Gastrocnemius medialis (tissue), 4 donors: Measurements from ENCODE around the gene VDR.

Experiments used
- CTCF ChIP-seq, 5 experiments: fragments of 450-650 bp in 3 of 5; fragments of 200-600 bp in 2 of 5; sonication (generic) in 2 of 5; IDR thresholded peaks in 4 of 5; conservative IDR thresholded peaks in 1 of 5; 1 replicate in 4 of 5; 2 replicates in 1 of 5; pipeline ENCODE4 v1.5.1; 2016 to 2019; ENCODE audit warnings: antibody characterized with exemption in 5 of 5, mild to moderate bottlenecking in 3 of 5, moderate library complexity in 3 of 5
- POLR2A ChIP-seq, 2 donors: fragments of 450-650 bp; IDR thresholded peaks; one replicate each; pipeline ENCODE4 v1.6.1; 2017; ENCODE audit warnings: antibody characterized with exemption in 2 of 2, mild to moderate bottlenecking in 2 of 2, moderate library complexity in 2 of 2

DNA sequence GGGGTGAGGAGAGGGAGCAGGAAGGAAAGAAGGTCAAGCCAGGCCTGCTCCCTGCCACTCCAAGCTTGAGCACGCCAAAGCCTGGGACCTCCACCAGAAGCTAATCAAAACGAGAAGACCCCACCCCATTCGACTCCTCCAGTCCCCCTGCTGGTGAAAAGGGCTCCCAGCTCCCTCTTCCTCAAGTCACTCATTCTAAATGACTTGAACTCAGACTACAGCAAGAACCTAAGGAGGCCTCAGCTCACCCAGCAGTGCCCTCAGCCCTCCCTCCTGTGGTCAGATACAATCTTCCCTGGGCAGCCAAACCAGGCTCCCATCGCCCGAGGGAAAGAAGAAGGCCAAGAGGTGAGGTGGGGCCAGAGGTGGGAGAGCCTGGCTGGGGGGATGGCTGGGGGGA, 102.5 kb downstream of the VDR start:
- TF ChIP-seq POLR2A (IDR thresholded peaks at IDR 0.05) (no peak), CTCF (IDR thresholded peaks at IDR 0.05 in 4 of 5, conservative IDR thresholded peaks at IDR 0.05 in 1 of 5) (no peak)
